Suprapubic skin (tissue), 4 donors: ENCODE data around the gene TUBB8. TPM values are rescaled to one million over a fixed set of nuclear protein-coding genes. Genes with fewer than 3 reads are reported as not detected.
"Not testable (repeated sequence)": the region's sequence is repeated elsewhere in the genome, so short reads cannot be mapped to it uniquely, and the experiment has no call there.

Source experiments
- DNase-seq, 2 donors: peaks; one replicate each; pipeline ENCODE4 v3.0.0-alpha.2; 2019; ENCODE audit warnings: low spot score in 2 of 2
- H3K27ac ChIP-seq: fragments of 200-600 bp; sonication (generic); one replicate; pipeline ENCODE4 v1.5.1; 2019
- H3K27me3 ChIP-seq: fragments of 200-600 bp; sonication (generic); one replicate; pipeline ENCODE4 v1.5.1; 2019
- H3K36me3 ChIP-seq: fragments of 200-600 bp; sonication (generic); one replicate; pipeline ENCODE4 v1.5.1; 2019
- H3K4me1 ChIP-seq: fragments of 200-600 bp; sonication (generic); one replicate; pipeline ENCODE4 v1.5.1; 2019
- H3K4me3 ChIP-seq: fragments of 200-600 bp; sonication (generic); one replicate; pipeline ENCODE4 v1.5.1; 2019; ENCODE audit warnings: mild to moderate bottlenecking
- H3K9me3 ChIP-seq: fragments of 200-600 bp; sonication (generic); one replicate; pipeline ENCODE4 v1.5.1; 2019
- WGBS: methylation state at CpG from one replicate; pipeline ENCODE4 v1.1.5; 2018; 5-methylcytosine and 5-hydroxymethylcytosine counted together
- total RNA-seq, 4 donors: library from RNA; depleted of rRNA; stranded (reverse); fragments of >200 nt; gene quantifications; one replicate each; pipeline ENCODE4 v1.1.0, GENCODE V29; 2016

TUBB8 gene
- total RNA-seq, 4 donors from 2014 or later = not detected

- not testable (repeated sequence) for DNase-seq, H3K27me3 ChIP-seq, H3K27ac ChIP-seq, H3K4me1 ChIP-seq, H3K36me3 ChIP-seq, H3K4me3 ChIP-seq, H3K9me3 ChIP-seq
- WGBS = no CpG with 5 or more reads among the region's 42 CpGs
These were observed 38.7 kb downstream of the TUBB8 start for GRCh38 chr10:10261-10971.

Other genes starting within 250 kb of the TUBB8 start
- gene ZMYND11, start 86.2 kb upstream of the TUBB8 start, total RNA-seq = 10 to 100 TPM; 35.4 to 66.6 (median 53.1) TPM